ENCODE measurements around the gene SPATA32. TPM values are rescaled to one million over a fixed set of nuclear protein-coding genes. Genes with fewer than 3 reads are reported as not detected.
A peak's percentile ranks its signal among the peaks of the same experiment; 100 is the strongest.

The SPATA32 gene
- total RNA-seq, 2 donors from 2014 or later = 1.4 to 1.7 TPM

DNA sequence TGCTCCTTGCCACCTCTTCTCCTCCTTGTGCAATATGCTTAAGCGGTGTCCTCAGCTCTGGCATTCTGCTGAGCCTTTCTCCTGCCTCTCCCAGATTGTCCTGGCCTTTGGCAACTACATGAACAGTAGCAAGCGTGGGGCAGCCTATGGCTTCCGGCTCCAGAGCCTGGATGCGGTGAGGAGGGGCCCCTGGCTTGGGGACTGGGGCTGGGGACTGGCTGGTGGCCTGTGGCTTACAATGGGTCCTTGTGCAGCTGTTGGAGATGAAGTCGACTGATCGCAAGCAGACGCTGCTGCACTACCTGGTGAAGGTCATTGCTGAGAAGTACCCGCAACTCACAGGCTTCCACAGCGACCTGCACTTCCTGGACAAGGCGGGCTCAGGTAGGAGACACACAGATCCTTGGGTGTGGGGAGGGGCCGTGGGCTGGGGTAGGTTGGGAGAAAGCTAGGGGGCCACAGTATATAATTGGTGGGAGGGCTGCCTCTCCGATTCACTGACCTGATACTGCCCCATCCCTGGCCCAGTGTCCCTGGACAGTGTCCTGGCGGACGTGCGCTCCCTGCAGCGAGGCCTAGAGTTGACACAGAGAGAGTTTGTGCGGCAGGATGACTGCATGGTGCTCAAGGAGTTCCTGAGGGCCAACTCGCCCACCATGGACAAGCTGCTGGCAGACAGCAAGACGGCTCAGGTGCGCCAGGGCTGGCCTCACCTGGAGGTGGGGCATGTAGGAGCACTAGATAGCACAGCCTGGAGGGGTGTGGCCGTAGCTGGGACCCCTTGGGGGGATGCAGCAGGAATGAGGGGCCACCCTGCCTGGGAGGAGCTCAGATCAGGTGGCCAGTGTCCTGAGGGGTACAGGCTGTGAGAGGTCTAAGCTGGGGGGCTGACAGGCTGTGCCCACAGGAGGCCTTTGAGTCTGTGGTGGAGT is 16.9 kb downstream of the SPATA32 start:
- no peak for DNase-seq
- Mint-ChIP-seq H3K27me3 (ENCODE audit: low read depth) (no peaks in the 10 kb centered on the region), H3K36me3 (ENCODE audit: insufficient read depth in 2 of 2) (peaks cover 2 to 17% of the 10 kb centered on the region in 2 donors), H3K27ac (peak overlapping the region; percentile 77), H3K4me1 (ENCODE audit: low read depth) (peaks cover 46% of the 10 kb centered on the region), H3K4me3 (peak overlapping the region in 1 of 2 donors; percentile 32), H3K9me3 (no peaks in the 10 kb centered on the region)
- ATAC-seq (replicated peaks in 1 of 2) = no peak

DNA sequence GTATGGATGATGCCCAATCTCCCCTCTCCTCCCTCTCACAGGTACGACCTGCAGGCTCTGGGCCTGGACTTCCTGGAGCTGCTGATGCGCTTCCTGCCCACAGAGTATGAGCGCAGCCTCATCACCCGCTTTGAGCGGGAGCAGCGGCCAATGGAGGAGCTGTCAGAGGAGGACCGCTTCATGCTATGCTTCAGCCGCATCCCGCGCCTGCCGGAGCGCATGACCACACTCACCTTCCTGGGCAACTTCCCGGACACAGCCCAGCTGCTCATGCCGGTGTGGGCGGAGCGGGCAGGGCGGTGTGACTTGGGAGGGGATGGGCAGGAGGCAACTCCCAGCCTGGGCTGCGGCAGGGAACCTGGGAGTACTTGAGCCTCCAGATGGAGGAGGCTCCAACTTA is 18.1 kb downstream of the SPATA32 start:
- H3K27ac Mint-ChIP-seq = no peak overlapping the region
- H3K27me3 Mint-ChIP-seq (ENCODE audit: low read depth) = no peaks in the 10 kb centered on the region
- peaks cover 48% of the 10 kb centered on the region for H3K4me1 Mint-ChIP-seq (ENCODE audit: low read depth)

DNA sequence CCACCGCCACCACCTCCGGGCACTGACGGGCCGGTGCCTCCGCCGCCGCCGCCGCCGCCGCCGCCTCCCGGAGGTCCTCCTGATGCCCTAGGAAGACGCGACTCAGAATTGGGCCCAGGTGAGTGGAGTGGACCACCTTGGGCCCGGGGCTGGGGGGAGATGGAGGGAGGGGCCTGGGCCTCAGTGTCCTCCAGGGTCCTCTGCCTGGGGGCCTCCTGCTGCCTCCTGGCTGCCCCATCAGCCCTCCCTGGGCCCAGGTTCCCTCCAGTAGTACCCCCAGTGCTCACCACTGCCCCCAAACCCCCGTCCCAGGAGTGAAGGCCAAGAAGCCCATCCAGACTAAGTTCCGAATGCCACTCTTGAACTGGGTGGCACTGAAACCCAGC is 19.9 kb downstream of the SPATA32 start:
- Mint-ChIP-seq H3K4me3 (no peak overlapping the region), H3K27me3 (ENCODE audit: low read depth) (no peaks in the 10 kb centered on the region), H3K36me3 (ENCODE audit: insufficient read depth in 2 of 2) (peaks cover 16 to 45% of the 10 kb centered on the region in 2 donors), H3K27ac (no peak overlapping the region), H3K4me1 (ENCODE audit: low read depth) (peaks cover 48% of the 10 kb centered on the region), H3K9me3 (no peaks in the 10 kb centered on the region)
- ATAC-seq (replicated peaks in 1 of 2) = no peak
- DNase-seq = no peak

More for the DNA sequence above, 18.1 kb downstream of the SPATA32 start:
- H3K36me3 Mint-ChIP-seq (ENCODE audit: insufficient read depth in 2 of 2) = peaks cover 7 to 28% of the 10 kb centered on the region in 2 donors
- ATAC-seq (replicated peaks in 1 of 2) = no peak
- no peaks in the 10 kb centered on the region for H3K9me3 Mint-ChIP-seq
- no peak for DNase-seq
- no peak overlapping the region for H3K4me3 Mint-ChIP-seq

DNA sequence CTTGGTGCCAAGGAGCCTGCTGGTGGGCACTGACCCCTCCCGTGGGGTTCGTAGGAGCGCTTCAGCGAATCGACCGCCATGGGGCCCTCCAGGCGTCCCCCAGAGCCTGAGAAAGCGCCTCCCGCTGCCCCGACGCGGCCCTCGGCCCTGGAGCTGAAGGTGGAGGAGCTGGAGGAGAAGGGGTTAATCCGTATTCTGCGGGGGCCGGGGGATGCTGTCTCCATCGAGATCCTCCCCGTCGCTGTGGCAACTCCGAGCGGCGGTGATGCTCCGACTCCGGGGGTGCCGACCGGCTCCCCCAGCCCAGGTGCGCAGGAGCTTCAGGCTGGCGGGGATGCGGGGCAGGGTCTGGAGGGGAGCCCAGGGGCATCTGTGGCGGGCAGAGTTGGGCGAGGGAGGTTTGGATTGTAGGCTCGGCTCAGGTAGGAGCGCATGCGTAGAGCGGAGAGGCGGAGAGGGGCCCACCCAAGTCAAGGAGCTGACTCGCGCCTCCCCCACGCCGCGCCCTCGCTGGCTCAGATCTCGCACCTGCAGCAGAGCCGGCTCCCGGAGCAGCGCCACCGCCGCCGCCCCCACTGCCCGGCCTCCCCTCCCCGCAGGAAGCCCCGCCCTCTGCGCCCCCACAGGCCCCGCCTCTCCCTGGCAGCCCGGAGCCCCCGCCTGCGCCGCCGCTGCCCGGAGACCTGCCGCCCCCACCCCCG is 20.4 kb downstream of the SPATA32 start:
- Mint-ChIP-seq H3K36me3 (ENCODE audit: insufficient read depth in 2 of 2) (peaks cover 16 to 43% of the 10 kb centered on the region in 2 donors), H3K4me1 (ENCODE audit: low read depth) (peaks cover 44% of the 10 kb centered on the region), H3K27ac (no peak overlapping the region), H3K27me3 (ENCODE audit: low read depth) (no peaks in the 10 kb centered on the region), H3K4me3 (no peak overlapping the region), H3K9me3 (no peaks in the 10 kb centered on the region)
- ATAC-seq (replicated peaks in 1 of 2) = no peak
- no peak for DNase-seq

DNA sequence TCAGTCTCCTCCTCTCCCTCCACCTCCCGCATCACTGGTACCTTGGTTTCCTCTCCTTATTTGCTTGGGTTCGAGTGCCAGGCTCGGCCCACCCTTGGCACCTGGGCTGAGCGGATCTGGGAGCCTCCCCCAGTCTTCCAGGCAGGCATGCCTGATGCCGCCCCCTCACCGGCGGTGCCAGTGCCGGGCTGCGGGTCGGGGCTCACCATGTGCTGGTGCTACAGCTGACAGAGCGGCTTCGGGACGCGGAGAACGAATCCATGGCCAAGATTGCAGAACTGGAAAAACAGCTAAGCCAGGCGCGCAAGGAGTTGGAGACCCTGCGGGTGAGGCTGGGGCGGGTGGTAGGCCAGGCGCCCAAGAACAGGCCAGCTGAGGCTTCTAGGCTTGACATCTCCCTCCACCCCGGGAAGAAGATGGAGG is 21.0 kb downstream of the SPATA32 start:
- no peak for ATAC-seq (replicated peaks in 1 of 2)

DNA sequence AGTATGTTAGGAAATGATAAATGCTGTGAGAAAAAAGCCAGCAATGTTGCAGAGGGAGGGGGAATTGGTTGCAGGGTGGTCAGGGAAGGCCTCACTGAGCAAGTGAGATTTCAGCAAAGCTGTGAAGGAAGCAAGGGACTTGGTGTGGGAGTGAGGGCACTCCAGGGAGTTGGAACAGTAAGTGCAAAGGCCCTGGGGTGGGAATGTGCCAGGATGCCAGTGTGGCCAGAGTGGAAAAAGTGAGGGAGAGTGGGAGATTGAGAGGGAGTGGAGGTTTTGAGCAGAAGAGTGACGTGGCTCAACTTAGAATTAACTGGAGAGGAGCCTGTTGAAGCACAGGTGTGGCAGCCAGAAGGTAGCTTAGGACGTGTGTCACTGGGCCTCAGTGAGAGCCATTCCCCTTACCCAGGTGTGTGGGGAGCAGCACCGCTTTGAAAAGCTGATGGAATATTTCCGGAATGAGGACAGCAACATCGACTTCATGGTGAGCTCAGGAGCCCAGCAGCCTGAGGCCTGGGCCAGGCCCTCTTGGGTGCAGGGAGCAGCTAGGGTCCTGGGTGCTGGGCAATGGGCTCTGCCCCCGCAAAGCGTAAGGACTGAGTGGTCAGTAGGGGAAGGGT is 23.6 kb downstream of the SPATA32 start:
- Mint-ChIP-seq H3K27me3 (ENCODE audit: low read depth) (no peaks in the 10 kb centered on the region), H3K36me3 (ENCODE audit: insufficient read depth in 2 of 2) (peaks cover 22 to 55% of the 10 kb centered on the region in 2 donors), H3K4me3 (no peak overlapping the region), H3K9me3 (no peaks in the 10 kb centered on the region), H3K4me1 (ENCODE audit: low read depth) (peaks cover 57% of the 10 kb centered on the region), H3K27ac (peak overlapping the region; percentile 80)
- DNase-seq = no peak
- no peak for ATAC-seq (replicated peaks in 1 of 2)

More for the DNA sequence above, 21.0 kb downstream of the SPATA32 start:
- Mint-ChIP-seq H3K36me3 (ENCODE audit: insufficient read depth in 2 of 2) (peaks cover 16 to 46% of the 10 kb centered on the region in 2 donors), H3K27me3 (ENCODE audit: low read depth) (no peaks in the 10 kb centered on the region), H3K4me1 (ENCODE audit: low read depth) (peaks cover 41% of the 10 kb centered on the region), H3K4me3 (no peak overlapping the region), H3K9me3 (no peaks in the 10 kb centered on the region), H3K27ac (no peak overlapping the region)
- DNase-seq = no peak

DNA sequence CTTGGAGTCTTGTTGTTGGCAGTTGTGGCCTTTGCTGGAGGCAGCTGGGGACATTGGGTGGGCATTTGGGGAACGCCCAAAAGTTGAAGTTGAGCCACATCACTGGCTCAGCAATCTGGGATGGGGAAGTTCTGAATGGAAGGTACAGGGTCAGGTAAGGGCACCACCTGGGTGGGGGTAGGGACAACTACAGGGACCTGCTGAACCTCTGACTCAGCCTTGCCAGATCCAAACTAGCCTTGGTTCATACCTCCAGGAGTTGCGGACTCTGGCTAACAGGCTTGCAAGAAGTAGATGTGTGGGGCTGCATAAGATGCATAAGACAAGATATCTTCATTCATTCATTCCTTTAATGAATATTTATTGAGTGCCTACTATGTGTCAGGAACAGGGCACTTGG is 24.2 kb downstream of the SPATA32 start:
- H3K27ac Mint-ChIP-seq = peak overlapping the region; percentile 80
- no peaks in the 10 kb centered on the region for H3K27me3 Mint-ChIP-seq (ENCODE audit: low read depth)
- DNase-seq (no peak), ATAC-seq (replicated peaks in 1 of 2) (no peak)
- peaks cover 23 to 53% of the 10 kb centered on the region in 2 donors for H3K36me3 Mint-ChIP-seq (ENCODE audit: insufficient read depth in 2 of 2)
- H3K4me3 Mint-ChIP-seq = no peak overlapping the region
- H3K9me3 Mint-ChIP-seq = no peaks in the 10 kb centered on the region
- H3K4me1 Mint-ChIP-seq (ENCODE audit: low read depth) = peaks cover 59% of the 10 kb centered on the region

DNA sequence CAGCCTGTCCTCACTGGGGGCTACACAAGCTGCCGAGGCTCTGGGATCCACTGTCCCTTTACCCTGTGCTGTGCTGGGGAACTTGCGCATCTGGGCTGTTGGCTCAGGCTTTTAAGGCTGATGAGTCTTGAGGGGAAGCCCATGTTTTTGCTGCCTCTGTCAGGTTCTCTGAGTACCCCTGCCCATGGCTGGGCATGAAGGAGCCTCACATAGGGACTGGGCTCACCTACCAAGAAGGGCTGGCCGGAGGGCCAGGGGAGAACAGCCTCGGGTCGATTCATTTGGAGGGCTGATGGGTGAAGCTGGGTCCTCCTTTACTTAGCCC is 25.6 kb downstream of the SPATA32 start:
- peaks cover 73% of the 10 kb centered on the region for H3K4me1 Mint-ChIP-seq (ENCODE audit: low read depth)

DNA sequence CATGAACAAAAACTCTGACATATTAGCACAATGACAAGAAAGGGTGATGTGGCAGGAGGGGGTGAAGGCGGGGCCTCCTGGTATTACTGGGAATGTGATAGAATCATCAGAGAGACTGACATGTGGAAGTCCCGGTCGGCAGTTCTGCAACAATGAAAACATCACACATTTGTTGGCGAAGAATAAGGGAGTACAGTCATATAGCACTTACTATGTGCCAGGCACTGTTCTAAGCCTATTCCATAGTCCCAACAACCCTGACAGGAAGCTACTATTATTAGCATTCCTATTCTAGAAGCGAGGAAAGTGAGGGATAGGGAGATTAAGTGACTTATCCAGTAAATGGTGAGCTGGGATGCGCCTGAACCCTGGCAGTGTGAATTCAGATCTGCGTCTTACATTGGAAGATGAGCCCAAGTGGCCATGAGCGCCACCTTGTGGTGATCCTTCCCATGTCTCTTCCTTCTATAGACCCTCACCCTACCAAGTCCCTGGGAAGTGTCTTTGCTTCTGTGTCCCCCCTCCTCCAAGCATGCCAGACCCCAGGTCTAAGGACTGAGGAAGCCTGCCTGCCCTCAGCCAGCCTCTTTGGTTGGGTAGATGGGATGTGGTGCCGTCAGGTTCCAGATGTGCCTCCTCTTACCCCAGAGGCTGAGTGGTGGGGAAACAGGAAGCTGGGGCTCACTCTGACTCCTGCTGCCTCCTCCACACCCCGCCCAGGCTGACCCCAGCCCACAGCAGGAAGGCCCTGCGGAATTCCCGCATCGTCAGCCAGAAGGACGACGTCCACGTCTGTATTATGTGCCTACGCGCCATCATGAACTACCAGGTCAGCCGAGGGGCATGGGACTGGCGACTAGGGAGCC is 26.2 kb downstream of the SPATA32 start:
- peak; percentile 56 to 59 for ATAC-seq (replicated peaks in 1 of 2)
- DNase-seq = peak; percentile 80 to 81
- Mint-ChIP-seq H3K27ac (peak overlapping the region; percentile 64), H3K27me3 (ENCODE audit: low read depth) (no peaks in the 10 kb centered on the region), H3K4me3 (peak overlapping the region; percentile 48 to 61), H3K9me3 (no peaks in the 10 kb centered on the region), H3K36me3 (ENCODE audit: insufficient read depth in 2 of 2) (peaks cover 27 to 55% of the 10 kb centered on the region in 2 donors), H3K4me1 (ENCODE audit: low read depth) (peaks cover 79% of the 10 kb centered on the region)

More for the DNA sequence above, 25.6 kb downstream of the SPATA32 start:
- no peak overlapping the region for H3K4me3 Mint-ChIP-seq
- DNase-seq (no peak), ATAC-seq (replicated peaks in 1 of 2) (no peak)
- no peaks in the 10 kb centered on the region for H3K9me3 Mint-ChIP-seq
- peaks cover 27 to 58% of the 10 kb centered on the region in 2 donors for H3K36me3 Mint-ChIP-seq (ENCODE audit: insufficient read depth in 2 of 2)
- H3K27me3 Mint-ChIP-seq (ENCODE audit: low read depth) = no peaks in the 10 kb centered on the region
- peak overlapping the region; percentile 21 for H3K27ac Mint-ChIP-seq

DNA sequence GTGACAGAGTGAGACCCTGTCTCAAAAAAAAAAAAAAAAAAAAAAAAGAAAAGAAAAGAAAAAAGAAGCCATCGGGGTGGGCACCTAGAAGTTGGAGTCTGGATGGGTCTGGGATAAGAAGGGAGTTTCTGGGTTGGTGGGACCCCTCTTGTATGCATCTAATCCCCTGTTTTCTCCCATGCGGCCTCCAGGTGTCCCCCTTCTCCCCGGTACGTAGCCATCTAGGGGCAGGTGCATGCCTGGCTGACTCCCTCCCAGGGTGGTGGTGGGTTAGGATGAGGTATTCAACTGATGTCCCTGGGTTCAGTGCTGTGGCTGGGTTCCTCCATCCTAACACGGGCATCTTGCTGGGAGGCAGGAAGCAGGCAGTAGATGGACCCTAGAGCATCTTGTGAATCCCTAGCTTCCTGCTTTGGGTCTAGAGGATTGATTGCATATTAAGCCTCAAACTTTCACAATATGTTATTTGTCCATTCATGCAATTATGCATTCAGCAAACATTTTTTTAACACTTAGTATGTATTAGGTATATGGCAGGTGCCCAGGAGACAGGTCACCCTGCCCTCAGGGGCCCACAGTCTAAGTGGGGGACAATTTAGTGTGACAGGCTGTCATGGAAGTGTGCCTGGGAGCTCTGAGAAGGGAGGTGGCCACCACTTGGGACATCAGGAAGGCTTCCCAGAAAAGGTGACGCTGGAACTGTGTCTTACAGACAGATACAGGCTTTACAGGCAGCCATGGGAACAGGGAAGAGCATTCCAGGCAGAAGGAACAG is 27.1 kb downstream of the SPATA32 start:
- H3K4me3 Mint-ChIP-seq = peak overlapping the region; percentile 48 to 61
- H3K9me3 Mint-ChIP-seq = no peaks in the 10 kb centered on the region
- peaks cover 86% of the 10 kb centered on the region for H3K4me1 Mint-ChIP-seq (ENCODE audit: low read depth)
- H3K36me3 Mint-ChIP-seq (ENCODE audit: insufficient read depth in 2 of 2) = peaks cover 24 to 51% of the 10 kb centered on the region in 2 donors
- H3K27ac Mint-ChIP-seq = peak overlapping the region; percentile 64
- DNase-seq = peak; percentile 43 to 59
- peak; percentile 37 to 48 for ATAC-seq (replicated peaks in 1 of 2)
- H3K27me3 Mint-ChIP-seq (ENCODE audit: low read depth) = no peaks in the 10 kb centered on the region

DNA sequence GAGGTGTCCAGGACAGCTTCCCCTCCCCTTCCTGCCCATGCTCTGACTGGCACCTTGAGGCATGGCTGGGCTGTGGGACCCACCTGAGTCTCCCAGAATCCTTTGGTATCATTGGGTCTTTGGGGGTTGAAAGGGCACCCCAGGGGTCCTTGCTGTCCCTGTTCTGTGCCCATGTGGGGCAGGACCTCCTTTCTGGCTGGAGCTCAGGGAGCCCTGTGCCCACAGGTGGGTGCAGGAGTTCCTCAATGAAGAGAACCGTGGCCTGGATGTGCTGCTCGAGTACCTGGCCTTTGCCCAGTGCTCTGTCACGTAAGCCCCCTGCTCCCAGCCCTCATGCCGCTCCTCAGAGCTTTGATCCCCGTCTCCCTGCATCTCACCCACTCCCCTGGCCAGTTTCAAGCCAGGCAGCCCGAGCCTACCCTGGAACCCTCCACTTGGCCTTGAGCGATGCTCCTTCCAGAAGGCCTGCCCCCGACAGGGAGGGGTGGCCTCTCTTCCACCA is 28.4 kb downstream of the SPATA32 start:
- DNase-seq = no peak
- H3K4me3 Mint-ChIP-seq = peak overlapping the region; percentile 9 to 61
- H3K36me3 Mint-ChIP-seq (ENCODE audit: insufficient read depth in 2 of 2) = peaks cover 20 to 38% of the 10 kb centered on the region in 2 donors
- no peak for ATAC-seq (replicated peaks in 1 of 2)
- H3K27me3 Mint-ChIP-seq (ENCODE audit: low read depth) = no peaks in the 10 kb centered on the region
- H3K27ac Mint-ChIP-seq = peak overlapping the region; percentile 12
- H3K9me3 Mint-ChIP-seq = no peaks in the 10 kb centered on the region
- H3K4me1 Mint-ChIP-seq (ENCODE audit: low read depth) = peaks cover 89% of the 10 kb centered on the region

Measured in activated T-cell treated with anti-CD3 and anti-CD28 coated beads, Interleukin-2, amount 50 U/mL, for 72 hours (primary cell).